DMS53 treated with DMSO at 0.1 percent for 48 hours (cell line): ENCODE results near the gene PCNX2.

Experiments
- DNase-seq: peaks from one replicate; lab custom pipeline; 2025; ENCODE audit not compliant: unreplicated experiment; lab: John Stamatoyannopoulos, UW

PCNX2 gene

DNA sequence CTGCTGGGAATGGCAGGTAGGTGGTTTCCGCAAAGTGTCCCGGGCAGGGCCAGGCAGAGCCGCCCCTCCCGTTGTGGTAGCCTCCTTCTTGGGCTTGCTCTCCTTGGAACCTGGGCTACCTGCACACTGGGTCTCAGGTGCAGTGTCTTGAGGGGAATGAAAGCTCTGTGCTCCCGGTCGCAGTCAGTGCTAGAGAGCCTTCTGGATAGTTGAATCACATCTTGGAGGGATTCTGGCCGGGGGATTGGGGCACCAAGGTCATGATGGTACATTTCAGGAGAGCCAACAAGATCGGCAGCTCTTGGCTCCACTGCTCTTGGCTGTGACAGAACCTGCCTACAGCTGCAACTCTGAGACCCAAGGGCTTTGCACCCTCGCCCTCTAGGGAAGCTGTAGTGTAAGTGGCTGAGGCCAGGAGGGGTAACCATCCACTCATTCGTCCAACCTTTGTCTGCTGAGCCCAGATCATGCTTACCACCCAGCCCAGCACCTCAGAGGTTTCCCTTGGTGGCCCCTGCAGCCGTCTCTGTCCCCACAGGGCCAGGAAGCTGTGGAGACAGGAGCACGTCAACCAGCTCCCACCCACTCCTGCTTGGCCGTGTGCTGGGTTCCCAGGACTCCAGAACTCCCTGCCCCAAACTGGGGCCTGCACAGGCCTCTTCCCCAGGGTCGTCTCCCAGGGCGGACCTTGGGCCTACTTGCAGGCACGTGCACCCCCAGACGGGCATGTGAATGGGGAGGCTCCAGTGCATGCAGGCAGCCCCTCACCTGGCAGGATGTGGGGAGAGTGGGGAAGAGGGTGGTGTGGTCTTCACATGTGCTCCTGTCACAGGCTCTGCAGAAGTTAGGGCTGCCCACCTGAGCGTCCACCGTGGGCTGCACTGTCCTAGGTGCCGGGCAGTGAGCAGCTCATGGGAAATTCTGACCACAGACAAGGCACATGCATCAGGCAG is 305.1 kb downstream of the PCNX2 start:
- no peak for DNase-seq

- DNase-seq: no peak
These were observed 306.9 kb downstream of the PCNX2 start for GRCh38 chr1:232988572-232989040.

GRCh38 chr1:232987774-232988140 is 307.8 kb downstream of the PCNX2 start:
- no peak for DNase-seq

DNA sequence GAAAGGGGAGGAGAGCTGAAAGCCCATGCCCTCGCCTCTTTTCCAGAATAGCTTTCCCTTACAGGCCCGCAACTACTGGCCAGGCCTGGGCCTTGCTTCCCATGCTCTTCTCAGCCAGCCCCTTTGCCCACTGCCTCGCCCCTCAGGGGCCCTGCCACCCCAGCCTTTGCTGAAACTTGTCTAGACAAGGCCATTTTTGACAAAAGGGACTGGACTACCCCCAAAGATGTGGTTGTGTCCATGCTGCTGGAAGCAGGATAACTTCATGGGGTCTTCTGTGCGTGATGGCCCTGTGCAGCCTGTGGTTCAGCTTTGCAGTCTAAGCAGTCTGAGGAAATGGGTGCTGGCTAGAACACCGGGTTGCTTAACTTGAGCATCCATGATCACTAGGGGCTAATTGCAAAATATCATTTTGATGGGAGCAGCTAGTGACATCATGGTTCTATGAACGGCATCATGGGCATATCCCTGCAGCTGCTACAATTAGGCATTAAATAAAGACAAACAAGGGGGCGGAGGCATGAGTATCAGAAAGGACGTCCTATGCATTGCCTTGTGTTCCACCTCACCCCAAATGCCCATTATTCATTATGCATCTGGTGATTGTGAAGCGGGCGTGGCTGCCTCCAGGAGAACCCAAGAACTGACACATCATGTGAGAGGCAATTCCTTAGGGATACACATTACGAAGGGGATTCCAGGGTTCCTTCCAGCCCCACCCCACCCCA is 308.3 kb downstream of the PCNX2 start:
- DNase-seq: no peak

- no peak for DNase-seq
These were observed 309.0 kb downstream of the PCNX2 start for GRCh38 chr1:232986527-232986922.

DNA sequence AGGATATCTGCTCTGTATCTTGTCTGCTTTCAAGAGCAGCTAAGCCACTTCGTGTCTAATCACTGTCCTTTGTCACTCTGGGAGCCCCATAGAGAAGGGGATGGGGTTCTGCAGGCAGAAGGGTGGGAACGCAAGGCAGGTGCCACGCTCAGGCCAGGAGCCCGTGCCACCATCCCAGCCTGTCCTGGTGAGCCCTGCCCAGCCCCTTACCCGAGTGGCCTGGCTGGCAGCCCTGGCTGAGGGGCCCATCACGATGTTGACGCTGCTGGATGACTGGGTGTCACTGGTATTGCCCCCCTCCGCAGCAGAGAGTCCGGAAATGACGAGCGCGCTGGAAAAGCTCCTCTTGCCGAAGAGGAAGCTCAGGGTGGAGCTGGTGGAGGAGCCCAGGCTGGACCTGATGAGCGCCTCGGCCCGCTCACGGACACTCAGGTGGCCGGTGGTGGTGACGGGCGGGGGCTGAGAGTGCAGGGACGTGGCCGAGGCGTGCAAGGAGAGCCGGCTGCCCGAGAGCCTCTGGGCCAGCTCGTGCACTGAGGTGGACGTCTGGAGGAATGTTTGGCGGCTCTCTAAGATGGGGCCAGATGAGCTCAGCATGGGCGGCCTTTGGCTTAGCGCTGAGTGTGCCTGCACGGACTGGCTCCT is 309.5 kb downstream of the PCNX2 start:
- DNase-seq: no peak

DNA sequence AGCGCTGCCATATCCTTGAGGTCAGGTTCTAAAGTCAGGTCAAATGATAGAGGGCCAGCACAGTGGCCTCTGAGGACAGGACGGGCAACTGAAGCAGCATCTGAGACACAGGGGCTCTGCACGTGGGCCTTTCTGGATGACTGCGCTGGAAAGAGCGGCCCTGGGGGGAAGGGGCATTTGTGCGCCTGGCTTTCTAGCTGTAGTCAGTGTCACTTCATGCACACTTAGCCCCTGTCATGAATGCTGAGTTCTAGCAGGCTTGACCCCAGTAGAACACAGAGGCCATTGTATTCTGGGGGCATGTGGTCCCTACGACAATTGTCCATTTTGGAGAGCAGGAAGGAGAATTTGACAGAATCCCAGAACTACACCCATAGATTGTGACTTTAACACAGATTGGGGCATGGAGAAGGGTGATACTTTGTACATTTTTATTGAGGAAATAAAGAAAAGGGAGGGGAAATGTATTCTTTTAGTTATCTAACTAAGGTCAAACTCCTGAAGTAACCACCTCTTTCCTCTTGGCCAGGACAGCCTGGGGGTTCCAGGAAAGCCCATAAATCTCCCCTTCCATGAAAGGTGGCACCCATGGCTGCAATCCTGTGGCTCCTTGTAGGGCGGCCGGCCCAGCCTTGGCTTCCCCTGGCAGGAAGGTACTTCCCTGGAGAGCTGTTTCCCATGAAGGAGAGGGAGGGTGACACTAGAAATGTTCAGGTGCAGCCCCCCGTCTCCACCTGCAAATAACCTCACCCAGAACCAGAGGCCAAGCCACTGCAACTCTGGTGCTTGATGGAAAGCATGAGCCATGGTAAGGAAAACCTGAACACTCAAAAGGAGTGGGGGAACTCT is 310.7 kb downstream of the PCNX2 start:
- no peak for DNase-seq

DNA sequence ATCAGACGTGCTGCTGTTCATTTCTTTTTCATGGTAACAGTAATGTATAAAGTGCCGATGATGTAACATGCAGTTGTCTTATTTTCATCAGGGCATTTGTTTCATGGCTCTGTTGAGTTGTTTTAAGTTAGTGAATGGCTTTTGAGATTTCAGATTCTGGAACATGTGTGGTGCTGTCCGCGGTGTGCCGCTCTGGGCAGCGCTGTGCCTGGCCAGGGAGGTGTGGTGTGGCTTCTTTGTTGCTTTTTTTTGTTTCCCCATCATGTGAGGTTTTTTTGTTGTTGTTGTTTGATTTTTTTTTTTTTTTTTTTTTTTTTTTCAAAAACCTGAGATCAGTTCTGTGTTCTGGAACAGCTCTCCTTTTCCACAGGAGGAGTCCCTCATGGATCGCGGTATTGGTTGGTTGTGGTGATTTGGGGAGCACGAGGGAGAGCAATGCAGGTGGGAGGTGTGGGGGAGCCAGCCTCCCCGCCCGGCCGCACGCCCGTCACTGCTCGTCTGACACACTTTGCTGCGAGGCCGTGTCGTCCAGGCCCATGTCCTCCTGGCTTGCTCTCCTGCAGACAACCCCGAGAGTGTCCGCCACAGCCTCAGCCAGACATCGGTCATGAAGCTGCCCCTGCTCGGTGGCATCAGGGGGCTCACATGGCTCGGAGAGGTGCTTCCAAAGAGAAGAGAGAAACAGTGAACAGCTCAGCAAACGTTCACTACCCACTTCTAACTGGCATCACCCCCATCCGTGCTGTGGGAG is 311.5 kb downstream of the PCNX2 start:
- no peak for DNase-seq

- no peak for DNase-seq
These were observed 312.1 kb downstream of the PCNX2 start for GRCh38 chr1:232983375-232983774.

- DNase-seq: no peak
These were observed 313.1 kb downstream of the PCNX2 start for GRCh38 chr1:232982238-232982944.

DNA sequence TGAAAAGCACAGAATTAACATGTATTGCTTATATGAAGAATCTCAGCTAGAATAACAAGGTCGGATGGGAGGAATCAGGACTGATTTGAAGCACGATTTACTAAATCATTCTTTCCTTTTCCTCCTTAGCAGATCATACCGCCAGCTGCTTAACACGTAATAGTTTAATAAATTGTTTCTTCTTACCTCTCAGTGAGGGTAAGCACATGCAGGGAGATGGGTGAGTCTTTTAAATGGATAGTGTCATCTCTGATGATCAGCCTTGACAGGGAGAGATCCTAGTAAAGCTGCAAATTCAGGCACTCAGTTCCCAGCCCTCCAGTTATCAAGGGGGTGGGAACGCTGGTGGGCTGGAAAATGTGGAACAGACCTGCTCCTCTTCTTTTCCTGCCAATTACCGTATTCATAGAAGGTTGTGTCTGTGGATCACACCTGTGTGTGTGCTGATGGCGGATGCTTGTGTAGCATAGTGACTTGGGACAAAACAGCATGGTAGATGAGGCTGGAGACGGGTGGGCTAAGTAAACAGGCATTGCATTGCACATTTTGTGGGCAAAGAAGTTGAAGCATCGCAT is 314.5 kb downstream of the PCNX2 start:
- no peak for DNase-seq

GRCh38 chr1:232980355-232980978 is 315.1 kb downstream of the PCNX2 start:
- DNase-seq: no peak

DNA sequence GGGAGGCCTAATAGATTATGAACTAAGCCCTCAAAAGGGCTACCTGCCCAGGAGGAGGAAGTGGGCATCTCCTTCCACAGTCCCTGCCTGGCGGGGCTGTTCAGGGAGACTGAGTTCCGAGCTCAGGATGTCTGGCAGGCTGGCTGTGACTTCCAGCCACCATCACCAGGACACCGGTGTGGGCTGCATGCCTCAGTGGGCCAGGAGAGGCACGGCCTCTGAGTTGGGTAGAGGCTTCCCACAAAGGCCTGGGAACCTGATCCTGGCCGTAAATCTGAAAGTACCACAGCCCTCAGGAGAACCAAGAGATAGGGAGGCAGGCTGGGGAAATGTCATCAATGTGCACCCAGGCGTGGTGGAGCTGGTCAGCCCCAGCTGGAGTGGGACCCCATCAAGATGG is 316.0 kb downstream of the PCNX2 start:
- no peak for DNase-seq

GRCh38 chr1:232978815-232979214 is 316.7 kb downstream of the PCNX2 start:
- no peak for DNase-seq

DNA sequence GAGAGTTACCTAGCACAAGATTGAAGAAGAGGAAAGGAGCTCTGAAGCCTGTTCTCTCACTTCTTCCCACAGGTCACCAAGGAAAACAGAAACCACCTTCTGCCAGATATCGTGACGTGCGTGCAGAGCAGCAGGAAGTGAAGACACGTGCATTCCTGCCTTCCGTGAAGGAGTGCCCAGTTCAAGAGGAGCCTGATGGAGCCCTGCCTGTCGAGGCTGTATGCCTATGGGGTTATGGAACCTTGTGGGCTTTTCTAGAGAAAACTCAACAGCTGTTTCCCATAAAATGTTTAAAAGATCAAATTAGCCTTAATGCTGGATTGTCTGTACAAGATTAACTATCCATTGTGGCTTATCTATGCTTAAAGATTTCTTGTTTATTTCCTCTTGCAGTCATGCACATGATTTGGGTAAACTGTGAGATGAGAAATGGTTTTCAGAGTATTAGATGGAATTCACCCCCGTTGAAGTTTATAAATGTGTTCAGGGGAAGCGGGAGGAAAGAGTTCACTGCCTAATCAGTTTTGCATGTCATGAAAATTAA is 317.4 kb downstream of the PCNX2 start:
- no peak for DNase-seq

- DNase-seq: no peak
These were observed 320.6 kb downstream of the PCNX2 start for GRCh38 chr1:232974971-232975370.

GRCh38 chr1:232973652-232974611 is 321.6 kb downstream of the PCNX2 start:
- DNase-seq: no peak
